ENCODE measurements around the gene PFN3.
"Not testable (repeated sequence)": the region's sequence is repeated elsewhere in the genome, so short reads cannot be mapped to it uniquely, and the experiment has no call there.

Gene PFN3

GRCh38 chr5:177361418-177362291 lies 38.8 kb downstream of the PFN3 start:
- DNase-seq (ENCODE audit: low spot score) (no peak), FAIRE-seq (no peak)

- not testable (repeated sequence) for DNase-seq (ENCODE audit: low spot score); FAIRE-seq
Observed at GRCh38 chr5:177360740-177361139, 39.7 kb downstream of the PFN3 start.

DNA sequence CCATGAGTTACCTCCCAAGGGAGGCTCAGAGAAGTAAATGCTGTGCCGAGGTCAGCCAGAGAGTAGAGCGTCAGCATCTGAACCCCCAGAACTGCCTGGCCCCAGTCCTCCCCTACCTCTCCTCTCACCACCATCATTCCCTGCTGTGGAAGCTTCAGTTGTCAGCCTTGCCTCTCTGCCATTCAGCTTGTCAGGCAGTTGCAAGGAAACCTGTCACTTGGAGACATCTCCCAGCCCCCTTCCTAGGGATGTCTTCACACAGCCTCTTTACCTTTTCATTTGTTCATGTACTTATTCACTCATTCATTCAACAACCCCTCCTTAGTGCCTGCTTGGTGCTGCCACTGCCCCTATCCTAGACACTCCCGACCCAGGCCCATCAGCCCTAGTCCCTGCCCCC lies 40.6 kb downstream of the PFN3 start:
- DNase-seq (ENCODE audit: low spot score) (no peak), FAIRE-seq (no peak)

DNA sequence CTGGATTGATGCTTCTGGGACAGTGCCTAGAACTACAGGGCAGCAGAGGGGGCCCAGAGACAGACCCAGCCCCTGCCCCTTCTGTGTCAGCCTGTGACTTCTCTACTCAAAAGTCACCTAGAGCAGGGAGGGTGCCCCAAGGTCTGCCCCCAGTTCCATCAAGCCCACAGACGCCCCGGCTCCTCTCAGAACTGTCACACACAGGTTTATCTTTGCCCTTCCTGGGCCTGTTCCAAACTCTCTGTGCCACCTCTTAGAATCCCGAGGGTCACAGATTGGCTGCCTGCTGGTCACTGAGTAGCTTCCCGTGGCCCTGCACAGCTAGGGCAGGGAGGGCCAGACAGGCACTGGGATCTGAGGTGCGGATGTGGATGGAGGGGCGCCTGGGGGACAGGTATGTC lies 41.0 kb downstream of the PFN3 start:
- FAIRE-seq (no peak), DNase-seq (ENCODE audit: low spot score) (no peak)

GRCh38 chr5:177358370-177358819 lies 42.1 kb downstream of the PFN3 start:
- no peak for FAIRE-seq
- DNase-seq (ENCODE audit: low spot score) = no peak

- FAIRE-seq = peak; percentile 55
- DNase-seq (ENCODE audit: low spot score) = peak; percentile 75
Observed at GRCh38 chr5:177357459-177358351, 42.8 kb downstream of the PFN3 start, which contains the start of gene RGS14. RGS14 (plus strand) TSS chr5:177357924; CDS start chr5:177358025, 101 bp downstream.

- FAIRE-seq = no peak
- no peak for DNase-seq (ENCODE audit: low spot score)
Observed at GRCh38 chr5:177357146-177357458, 43.4 kb downstream of the PFN3 start.

DNA sequence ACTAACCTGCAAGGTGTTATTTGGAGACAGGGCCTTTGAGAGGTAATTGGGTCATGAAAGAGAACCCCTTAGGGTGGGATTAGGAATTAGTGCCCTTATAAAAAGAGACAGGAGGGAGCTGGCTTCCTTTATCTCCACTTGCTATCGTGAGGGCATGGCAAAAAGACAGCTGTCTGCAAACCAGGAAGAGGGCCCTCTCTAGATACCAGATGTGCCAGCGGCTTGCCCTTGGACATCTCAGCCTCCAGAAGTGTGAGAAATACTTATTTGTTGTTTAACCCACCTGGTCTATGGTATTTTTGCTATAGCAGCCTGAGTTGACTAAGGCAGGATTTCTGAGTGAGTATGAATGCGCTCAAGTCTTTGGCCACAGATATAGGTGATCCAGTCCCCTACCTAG lies 43.7 kb downstream of the PFN3 start:
- no peak for FAIRE-seq
- DNase-seq (ENCODE audit: low spot score) = no peak

GRCh38 chr5:177355868-177356168 lies 44.6 kb downstream of the PFN3 start:
- DNase-seq (ENCODE audit: low spot score) (no peak), FAIRE-seq (no peak)

DNA sequence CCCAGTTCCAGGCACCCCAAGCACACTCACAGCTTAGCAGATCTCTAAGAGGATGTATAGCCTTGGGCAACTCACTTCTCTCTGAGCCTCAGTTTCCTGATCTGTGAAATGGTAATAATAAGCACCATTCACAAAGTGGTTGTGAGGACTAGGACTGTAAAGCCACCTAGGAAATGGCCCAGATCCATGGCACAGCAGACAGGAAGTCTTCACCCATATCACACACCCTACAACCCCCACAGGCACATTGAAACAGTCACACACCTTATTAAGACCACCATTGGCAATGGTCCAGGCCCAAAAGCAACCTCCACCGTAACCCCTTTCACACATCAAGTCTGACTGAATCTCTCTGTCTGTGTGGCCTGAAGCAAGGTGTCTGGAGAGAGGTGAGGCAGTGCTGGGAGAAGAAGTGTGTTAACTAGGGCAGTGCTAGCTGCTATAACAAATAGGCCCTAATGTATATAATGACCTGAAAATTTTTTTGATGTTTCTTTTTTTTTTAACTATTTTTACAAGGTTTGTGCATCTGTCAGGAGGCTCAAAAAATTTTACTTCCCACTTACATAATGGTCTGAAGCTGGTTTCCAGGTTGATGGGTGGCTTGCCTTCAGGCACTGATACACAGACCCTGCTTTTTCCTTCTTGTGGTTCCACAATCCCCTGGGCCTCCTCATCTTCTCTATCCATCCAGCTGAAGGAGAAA lies 45.1 kb downstream of the PFN3 start:
- DNase-seq (ENCODE audit: low spot score) = no peak
- no peak for FAIRE-seq

DNA sequence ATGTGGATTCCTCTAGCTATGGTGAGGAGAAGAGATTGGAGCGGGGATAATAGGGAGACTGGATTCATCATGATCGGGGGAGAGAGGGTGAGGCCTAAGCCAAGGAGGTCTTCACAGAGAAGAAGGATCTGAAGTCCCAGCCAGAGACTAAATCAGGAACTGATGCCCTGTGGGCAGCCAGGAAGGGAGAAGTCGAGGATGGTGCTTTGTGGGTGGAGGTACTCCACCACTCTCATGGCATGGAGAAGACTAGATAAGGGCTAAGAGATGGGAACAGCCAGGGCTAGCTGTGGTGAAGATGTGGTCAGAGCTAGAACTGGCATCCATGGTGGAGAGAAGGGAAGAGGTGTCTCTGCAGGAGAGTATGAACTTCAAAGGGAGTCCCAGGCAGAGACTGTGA lies 45.8 kb downstream of the PFN3 start:
- no peak for FAIRE-seq
- no peak for DNase-seq (ENCODE audit: low spot score)

GRCh38 chr5:177354256-177354655 lies 46.2 kb downstream of the PFN3 start:
- DNase-seq (ENCODE audit: low spot score) = no peak
- no peak for FAIRE-seq

GRCh38 chr5:177353093-177353492 lies 47.4 kb downstream of the PFN3 start:
- FAIRE-seq (no peak), DNase-seq (ENCODE audit: low spot score) (no peak)

DNA sequence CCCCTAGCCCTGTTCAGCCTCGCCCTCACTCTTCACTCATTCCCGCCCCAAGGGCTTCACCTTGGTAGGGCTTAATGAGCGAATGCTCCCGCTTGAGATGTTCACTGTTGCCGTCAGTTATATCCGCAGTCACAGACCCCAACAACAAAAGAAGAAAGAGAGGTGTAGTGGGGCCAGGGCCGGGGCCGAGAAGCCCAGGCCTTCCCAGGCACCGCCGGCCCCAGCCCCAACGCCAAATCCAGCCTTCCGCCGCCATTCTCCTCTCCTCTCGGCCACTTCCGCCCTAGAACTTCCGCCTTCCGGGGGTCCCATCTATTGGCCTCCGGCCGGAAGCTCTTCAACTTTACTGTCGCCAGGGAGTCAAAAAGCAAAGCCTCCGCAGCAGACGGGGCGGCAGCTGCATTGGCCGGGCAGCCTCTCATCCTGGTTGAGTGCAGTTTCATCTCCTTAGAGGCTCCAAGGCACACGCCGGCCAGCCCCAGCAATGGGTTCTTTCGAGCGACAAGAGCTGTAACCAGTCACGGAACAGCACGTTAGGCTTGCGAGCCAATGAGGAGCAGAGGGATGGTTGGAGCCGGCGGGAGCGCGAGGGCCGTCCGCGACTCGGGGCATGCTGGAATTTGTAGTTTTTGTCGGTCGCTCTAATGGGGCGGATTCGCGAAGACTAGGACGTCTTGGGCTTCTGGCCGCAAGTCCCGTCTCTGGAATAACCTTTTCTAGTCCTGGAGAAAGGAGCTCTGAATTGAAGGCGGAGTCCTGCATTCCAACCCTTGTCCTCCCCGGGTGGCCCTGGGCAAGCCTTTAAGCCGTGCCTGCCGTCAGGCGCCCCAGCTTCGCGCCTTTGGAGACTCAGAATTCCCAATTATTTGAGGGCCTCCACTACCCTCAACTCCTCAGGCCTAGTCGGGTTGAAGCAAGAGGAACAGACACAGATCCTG lies 48.8 kb downstream of the PFN3 start, which contains the start of gene LMAN2:
Gene LMAN2 (minus strand): TSS at position 277 of the 938 bp plus-strand sequence. CDS start 21 bp downstream, at position 256.
- FAIRE-seq (no peak), DNase-seq (ENCODE audit: low spot score) (peak; percentile 96)

- DNase-seq (ENCODE audit: low spot score) (no peak), FAIRE-seq (no peak)
Observed at GRCh38 chr5:177350776-177351391, 49.6 kb downstream of the PFN3 start.

All from urothelium cell line (cell line).